Breast epithelium (tissue), 4 donors: ENCODE data around the gene ASCC1. TPM values are rescaled to one million over a fixed set of nuclear protein-coding genes. Genes with fewer than 3 reads are reported as not detected.

ENCODE experiments used
- DNase-seq, 2 donors: peaks; one replicate each; pipeline ENCODE4 v3.0.0-alpha.2; 2019; ENCODE audit warnings: low spot score in 2 of 2
- H3K27ac ChIP-seq, 2 donors: fragments of 200-600 bp; sonication (generic) in 1 of 2; one replicate each; pipeline ENCODE4 v1.5.1; 2016 to 2019; ENCODE audit warnings: mild to moderate bottlenecking in 1 of 2
- H3K27me3 ChIP-seq, 2 donors: fragments of 200-600 bp; sonication (generic) in 1 of 2; one replicate each; pipeline versions ENCODE4 v1.5.1 to v1.6.0; 2017 to 2019; ENCODE audit warnings: control low read depth in 1 of 2, mild to moderate bottlenecking in 1 of 2
- H3K36me3 ChIP-seq: fragments of 200-600 bp; one replicate; pipeline ENCODE4 v1.5.1; 2019
- H3K4me1 ChIP-seq, 2 donors: fragments of 200-600 bp; sonication (generic); one replicate each; pipeline ENCODE4 v1.5.1; 2016 to 2019; ENCODE audit warnings: control low read depth in 1 of 2
- H3K4me3 ChIP-seq, 3 donors: fragments of 200-600 bp; sonication (generic); 1 replicate in 2 of 3; 2 replicates in 1 of 3; pipeline ENCODE4 v1.5.1; 2016 to 2019; ENCODE audit warnings: mild to moderate bottlenecking in 3 of 3, moderate library complexity in 2 of 3
- H3K9me3 ChIP-seq, 2 donors: fragments of 200-600 bp; sonication (generic) in 1 of 2; one replicate each; pipeline ENCODE4 v1.5.1; 2016 to 2019; ENCODE audit warnings: control low read depth in 1 of 2
- CTCF ChIP-seq, 3 donors: fragments of 450-650 bp; IDR thresholded peaks; one replicate each; pipeline ENCODE4 v1.5.1; 2016 to 2017; ENCODE audit warnings: antibody characterized with exemption in 3 of 3, mild to moderate bottlenecking in 3 of 3, moderate library complexity in 3 of 3
- POLR2A ChIP-seq: fragments of 450-650 bp; IDR thresholded peaks from one replicate; pipeline ENCODE4 v1.6.1; 2016; ENCODE audit warnings: antibody characterized with exemption, mild to moderate bottlenecking, moderate library complexity
- POLR2AphosphoS5 ChIP-seq, 3 donors: sonication (generic); formaldehyde crosslinking; IDR thresholded peaks; one replicate each; pipeline ENCODE4 v1.6.1; 2017; ENCODE audit warnings: antibody characterized with exemption in 3 of 3
- intact Hi-C: fragments of 100-400 bp; cut with DNase I; formaldehyde crosslinking; loops from one replicate; pipeline ENCODE4 v1.15.1; 2023; ENCODE audit warnings: low total_unique reads
- total RNA-seq, 3 donors: library from RNA; depleted of rRNA; stranded (reverse); fragments of >200 nt; gene quantifications; one replicate each; pipeline ENCODE4 v1.1.0, GENCODE V29; 2016

The ASCC1 gene, protein sequence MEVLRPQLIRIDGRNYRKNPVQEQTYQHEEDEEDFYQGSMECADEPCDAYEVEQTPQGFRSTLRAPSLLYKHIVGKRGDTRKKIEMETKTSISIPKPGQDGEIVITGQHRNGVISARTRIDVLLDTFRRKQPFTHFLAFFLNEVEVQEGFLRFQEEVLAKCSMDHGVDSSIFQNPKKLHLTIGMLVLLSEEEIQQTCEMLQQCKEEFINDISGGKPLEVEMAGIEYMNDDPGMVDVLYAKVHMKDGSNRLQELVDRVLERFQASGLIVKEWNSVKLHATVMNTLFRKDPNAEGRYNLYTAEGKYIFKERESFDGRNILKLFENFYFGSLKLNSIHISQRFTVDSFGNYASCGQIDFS
- total RNA-seq, result 10 to 100 TPM; 28.5 to 42.9 (median 29.6) TPM

- no peaks in the 10 kb centered on the region for H3K9me3 ChIP-seq
- intact Hi-C loops, result no loop called here
- H3K4me1 ChIP-seq, result peaks cover 0 to 6% of the 10 kb centered on the region in 2 donors
Measured at GRCh38 chr10:72215611-72216549, at the start of gene ASCC1, which contains the start of gene ANAPC16. Gene ASCC1, minus strand, starts transcription at chr10:72216276. Its CDS starts 2,978 bp downstream, at chr10:72213298. Gene ANAPC16, plus strand, starts transcription at chr10:72216012. Its CDS starts 7,903 bp downstream, at chr10:72223915.

DNA sequence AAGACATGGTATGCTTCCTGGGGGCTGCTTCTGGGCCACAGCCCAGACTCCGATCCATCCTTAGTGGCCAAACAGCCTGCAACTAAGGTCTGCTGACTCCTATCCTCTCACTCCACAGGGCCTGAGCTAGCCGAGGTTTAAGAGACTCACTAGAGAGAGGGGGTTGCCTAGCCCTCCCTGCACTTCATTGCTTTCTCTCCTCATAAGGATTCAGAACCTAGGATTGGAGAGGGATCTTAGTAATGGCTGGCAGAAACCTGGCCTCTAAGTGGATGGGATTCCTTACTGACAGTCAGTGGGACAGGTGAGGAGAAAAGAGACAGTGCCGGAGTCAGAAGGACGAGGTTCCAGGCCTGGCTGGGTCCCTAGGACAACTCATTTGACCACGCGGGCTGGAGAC, 49.4 kb upstream of the ASCC1 start:
- no peak for DNase-seq
- no peak overlapping the region for H3K4me3 ChIP-seq
- no peaks in the 10 kb centered on the region for H3K9me3 ChIP-seq
- intact Hi-C loops, result loop anchor here (5.0 kb wide), 1 partner anchor 773 kb away; no protein-coding TSS in a partner anchor
- H3K4me1 ChIP-seq, result peaks cover 10 to 11% of the 10 kb centered on the region in 2 donors
- no peak for TF ChIP-seq CTCF (IDR thresholded peaks at IDR 0.05)
- TF ChIP-seq POLR2A, result no peak
- TF ChIP-seq POLR2AphosphoS5 (IDR thresholded peaks at IDR 0.05), result no peak
- no peak overlapping the region for H3K27ac ChIP-seq
- H3K27me3 ChIP-seq, result no peaks in the 10 kb centered on the region
- H3K36me3 ChIP-seq, result no peaks in the 10 kb centered on the region

More at GRCh38 chr10:72215611-72216549, at the start of gene ASCC1, which contains the start of gene ANAPC16:
- peak; percentile 96 to 99 (median 99) for TF ChIP-seq POLR2AphosphoS5 (IDR thresholded peaks at IDR 0.05)
- peak; percentile 94 for TF ChIP-seq POLR2A
- peak in 1 of 3 donors; percentile 12 for TF ChIP-seq CTCF (IDR thresholded peaks at IDR 0.05)
- peak within 1 kb of the TSS; percentile 67 to 77 (median 71) for H3K4me3 ChIP-seq
- DNase-seq, result peak; percentile 86 to 89
- H3K27me3 ChIP-seq, result no peaks in the 10 kb centered on the region
- peak within 1 kb of the TSS; percentile 91 to 96 for H3K27ac ChIP-seq
- H3K36me3 ChIP-seq, result no peaks in the 10 kb centered on the region

- H3K4me3 ChIP-seq, result no peak overlapping the region
- DNase-seq, result no peak
- peaks cover 20% of the 10 kb centered on the region in 2 donors for H3K4me1 ChIP-seq
- TF ChIP-seq POLR2A (no peak), POLR2AphosphoS5 (IDR thresholded peaks at IDR 0.05) (no peak), CTCF (IDR thresholded peaks at IDR 0.05) (no peak)
- intact Hi-C loops, result no loop called here
- no peaks in the 10 kb centered on the region for H3K9me3 ChIP-seq
- peak overlapping the region in 1 of 2 donors; percentile 84 for H3K27ac ChIP-seq
- no peaks in the 10 kb centered on the region for H3K36me3 ChIP-seq
- no peaks in the 10 kb centered on the region for H3K27me3 ChIP-seq
Measured at GRCh38 chr10:72264536-72264935, 48.5 kb upstream of the ASCC1 start.

DNA sequence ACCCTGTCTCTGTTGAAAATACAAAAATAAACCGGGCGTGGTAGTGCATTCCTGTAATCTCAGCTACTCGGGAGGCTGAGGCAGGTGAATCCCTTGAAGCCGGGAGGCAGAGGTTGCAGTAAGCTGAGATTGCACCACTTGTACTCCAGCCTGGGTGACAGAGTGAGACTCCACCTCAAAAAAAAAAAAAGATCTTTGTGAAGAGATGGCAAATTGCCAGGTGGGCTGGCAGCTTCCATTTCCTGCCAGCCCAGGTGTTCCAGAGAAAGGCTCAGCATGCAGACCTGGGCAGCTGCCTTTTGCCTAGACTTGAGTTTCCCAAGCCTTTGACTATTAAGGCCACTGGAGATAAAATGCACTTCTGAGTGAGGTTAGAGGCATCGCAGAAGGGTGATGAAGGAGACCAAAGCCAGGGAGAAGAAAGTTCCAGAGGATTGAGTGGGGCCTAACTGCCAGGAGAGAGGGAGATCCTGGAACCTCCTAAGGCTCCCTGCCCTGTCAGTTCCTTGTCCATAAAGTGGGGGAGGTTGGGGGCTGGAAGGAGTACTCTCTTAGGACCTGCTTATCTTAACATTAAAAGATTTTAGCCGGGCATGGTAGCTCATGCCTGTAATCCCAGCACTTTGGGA, 47.7 kb upstream of the ASCC1 start:
- Histone ChIP-seq H3K36me3 (no peaks in the 10 kb centered on the region), H3K9me3 (no peaks in the 10 kb centered on the region), H3K27ac (peak overlapping the region; percentile 78 to 84), H3K4me3 (no peak overlapping the region), H3K4me1 (peaks cover 20% of the 10 kb centered on the region in 2 donors), H3K27me3 (no peaks in the 10 kb centered on the region)
- TF ChIP-seq CTCF (IDR thresholded peaks at IDR 0.05), result no peak
- peak; percentile 24 to 57 (median 37) for TF ChIP-seq POLR2AphosphoS5 (IDR thresholded peaks at IDR 0.05)
- TF ChIP-seq POLR2A, result no peak
- intact Hi-C loops, result no loop called here
- DNase-seq, result peak; percentile 69 to 88
